H9 (cell line): Measurements from ENCODE around the gene MRPL21. TPM values are rescaled to one million over a fixed set of nuclear protein-coding genes. Genes with fewer than 3 reads are reported as not detected.

Experiments used
- DNase-seq: peaks from one replicate; pipeline ENCODE4 v3.0.0-alpha.2; 2017
- H2AFZ ChIP-seq: one replicate; pipeline ENCODE4 v1.6.1; 2013; ENCODE audit warnings: mild to moderate bottlenecking, low read length, control low read depth, moderate library complexity
- H2AK5ac ChIP-seq: 2 replicates; pipeline ENCODE4 v1.6.1; 2013; ENCODE audit warnings: low read length, control low read depth, mixed read lengths; ENCODE audit not compliant: insufficient read length
- H2BK120ac ChIP-seq: one replicate; pipeline ENCODE4 v1.6.1; 2013; ENCODE audit warnings: low read depth, mild to moderate bottlenecking, low read length, control low read depth, inconsistent platforms; ENCODE audit not compliant: poor library complexity, severe bottlenecking
- H2BK12ac ChIP-seq: 2 replicates; pipeline ENCODE4 v1.6.1; 2013; ENCODE audit warnings: low read length, control low read depth, mixed read lengths, low read depth; ENCODE audit not compliant: insufficient read length
- H2BK15ac ChIP-seq: 2 replicates; pipeline ENCODE4 v1.6.1; 2013; ENCODE audit warnings: low read depth, low read length, control low read depth
- H2BK20ac ChIP-seq: one replicate; pipeline ENCODE4 v1.6.1; 2013; ENCODE audit warnings: low read depth, mild to moderate bottlenecking, low read length, control low read depth, inconsistent platforms; ENCODE audit not compliant: poor library complexity, severe bottlenecking
- H2BK5ac ChIP-seq: 2 replicates; pipeline ENCODE4 v1.6.1; 2013; ENCODE audit warnings: low read length, control low read depth, mixed read lengths; ENCODE audit not compliant: insufficient read length
- H3K14ac ChIP-seq: 2 replicates; pipeline ENCODE4 v1.6.1; 2013; ENCODE audit warnings: low read length, control low read depth; ENCODE audit not compliant: insufficient read depth
- H3K18ac ChIP-seq: 2 replicates; pipeline ENCODE4 v1.6.1; 2013; ENCODE audit warnings: low read depth, mild to moderate bottlenecking, mixed read lengths, low read length, control low read depth; ENCODE audit not compliant: insufficient read length
- H3K23ac ChIP-seq: 2 replicates; pipeline ENCODE4 v1.6.1; 2013; ENCODE audit warnings: low read length, control low read depth, mixed read lengths, low read depth; ENCODE audit not compliant: insufficient read length
- H3K23me2 ChIP-seq: 2 replicates; pipeline ENCODE4 v1.6.1; 2013; ENCODE audit warnings: low read depth, mild to moderate bottlenecking, mixed read lengths, low read length, control low read depth; ENCODE audit not compliant: insufficient read length, poor library complexity, severe bottlenecking
- H3K27ac ChIP-seq: 2 replicates; pipeline ENCODE4 v1.5.1; 2013; ENCODE audit warnings: low read length, control low read depth, mixed read lengths, low read depth; ENCODE audit not compliant: insufficient read length
- H3K27me3 ChIP-seq: 2 replicates; pipeline ENCODE4 v1.6.1; 2013; ENCODE audit warnings: low read length, control low read depth, inconsistent platforms; ENCODE audit not compliant: insufficient read depth
- H3K4ac ChIP-seq: 2 replicates; pipeline ENCODE4 v1.6.1; 2013; ENCODE audit warnings: low read depth, mild to moderate bottlenecking, control low read depth, inconsistent platforms, low read length, moderate library complexity
- H3K4me1 ChIP-seq: 2 replicates; pipeline ENCODE4 v1.6.1; 2013; ENCODE audit warnings: low read length, control low read depth, inconsistent platforms; ENCODE audit not compliant: insufficient read depth
- H3K4me2 ChIP-seq: 2 replicates; pipeline ENCODE4 v1.6.1; 2013; ENCODE audit warnings: low read length, control low read depth, mixed read lengths; ENCODE audit not compliant: insufficient read length, insufficient read depth
- H3K56ac ChIP-seq: 2 replicates; pipeline ENCODE4 v1.6.1; 2013; ENCODE audit warnings: low read depth, mild to moderate bottlenecking, mixed read lengths, low read length, control low read depth; ENCODE audit not compliant: insufficient read length
- H3K79me1 ChIP-seq: 2 replicates; pipeline ENCODE4 v1.6.1; 2013; ENCODE audit warnings: low read depth, mild to moderate bottlenecking, moderate library complexity, low read length, control low read depth, inconsistent platforms; ENCODE audit not compliant: insufficient read depth, poor library complexity, severe bottlenecking
- H3K79me2 ChIP-seq: 2 replicates; pipeline ENCODE4 v1.6.1; 2013; ENCODE audit warnings: low read length, control low read depth, inconsistent platforms; ENCODE audit not compliant: insufficient read depth
- H3K9ac ChIP-seq: 2 replicates; pipeline ENCODE4 v1.6.1; 2013; ENCODE audit warnings: low read length, control low read depth, mixed read lengths; ENCODE audit not compliant: insufficient read length; ENCODE audit errors: extremely low read depth
- H3K9me3 ChIP-seq: one replicate; pipeline ENCODE4 v1.6.1; 2013; ENCODE audit warnings: low read depth, low read length, inconsistent platforms; ENCODE audit not compliant: control insufficient read depth
- H3T11ph ChIP-seq: one replicate; pipeline ENCODE4 v1.6.1; 2013; ENCODE audit warnings: mild to moderate bottlenecking, low read length, control low read depth, inconsistent platforms
- H4K20me1 ChIP-seq: one replicate; pipeline ENCODE4 v1.6.1; 2013; ENCODE audit not compliant: control insufficient read depth, insufficient read length, insufficient read depth
- H4K5ac ChIP-seq: 2 replicates; pipeline ENCODE4 v1.6.1; 2013; ENCODE audit warnings: low read depth, mild to moderate bottlenecking, mixed read lengths, low read length, control low read depth; ENCODE audit not compliant: insufficient read length
- H4K8ac ChIP-seq: replicated peaks from 2 replicates; pipeline ENCODE4 v1.6.1; 2013; ENCODE audit warnings: low read length, control low read depth, mixed read lengths, low read depth; ENCODE audit not compliant: insufficient read length
- H4K91ac ChIP-seq: 2 replicates; pipeline ENCODE4 v1.6.1; 2013; ENCODE audit warnings: low read depth, mild to moderate bottlenecking, moderate library complexity, mixed read lengths, low read length, control low read depth; ENCODE audit not compliant: insufficient read length
- H3K27ac Mint-ChIP-seq, 3 experiments: 2 replicates in 2 of 3; 3 replicates in 1 of 3; pipeline ENCODE4 v1.8.0; 2020 to 2021; ENCODE audit warnings: mixed read lengths in 3 of 3, mild to moderate bottlenecking in 1 of 3, moderate library complexity in 1 of 3
- H3K27me3 Mint-ChIP-seq: 2 replicates; pipeline ENCODE4 v1.8.0; 2021; ENCODE audit warnings: low read depth, mild to moderate bottlenecking, moderate library complexity, mixed read lengths
- H3K36me3 Mint-ChIP-seq, 3 experiments: 2 replicates in 2 of 3; 3 replicates in 1 of 3; pipeline ENCODE4 v1.8.0; 2020 to 2021; ENCODE audit warnings: low read depth in 3 of 3, mixed read lengths in 3 of 3; ENCODE audit not compliant: insufficient read depth in 1 of 3
- H3K4me1 Mint-ChIP-seq, 2 experiments: 2 replicates each; pipeline ENCODE4 v1.8.0; 2020; ENCODE audit warnings: mixed read lengths in 2 of 2
- H3K4me3 Mint-ChIP-seq, 2 experiments: 2 replicates in 1 of 2; 3 replicates in 1 of 2; pipeline ENCODE4 v1.8.0; 2020 to 2021; ENCODE audit warnings: mild to moderate bottlenecking in 2 of 2, mixed read lengths in 2 of 2, moderate library complexity in 1 of 2
- H3K9me3 Mint-ChIP-seq, 2 experiments: 2 replicates in 1 of 2; 3 replicates in 1 of 2; pipeline ENCODE4 v1.8.0; 2020; ENCODE audit warnings: mild to moderate bottlenecking in 2 of 2, mixed read lengths in 2 of 2, moderate library complexity in 1 of 2
- WGBS: extraction: QIAGEN DNeasy Blood & Tissue Kit; methylation state at CpG from one replicate; pipeline ENCODE4 v1.1.7; 2013; ENCODE audit warnings: missing lambda C conversion rate, low lambda C conversion rate, mixed read lengths; ENCODE audit not compliant: insufficient read length; ENCODE audit errors: extremely low coverage; 5-methylcytosine and 5-hydroxymethylcytosine counted together
- total RNA-seq: library from RNA; stranded (reverse); gene quantifications from 2 replicates; pipeline ENCODE4 v1.2.1, GENCODE V29; 2021
- TF ChIP-seq, protein P1 (sequence below): fragments of 200-600 bp; sonication (generic); conservative IDR thresholded peaks from 3 replicates; pipeline ENCODE4 v1.8.0; 2021; ENCODE audit warnings: antibody characterized with exemption, mild to moderate bottlenecking

MRPL21 gene
- total RNA-seq, 1 experiment from 2014 or later = 91.5 TPM

GRCh38 chr11:68946416-68947090 is 42.9 kb upstream of the MRPL21 start:
- Histone ChIP-seq H3K4ac (no peak overlapping the region), H4K5ac (no peak overlapping the region), H2BK5ac (no peak overlapping the region), H3K79me1 (no peaks in the 10 kb centered on the region), H3K27ac (no peak overlapping the region), H3K9ac (no peak overlapping the region), H4K91ac (peak overlapping the region; percentile 13), H2AFZ (no peak overlapping the region), H3T11ph (no peak overlapping the region), H3K4me2 (no peak overlapping the region), H2BK120ac (no peak overlapping the region), H3K27me3 (no peaks in the 10 kb centered on the region), H2AK5ac (no peak overlapping the region), H3K23me2 (no peaks in the 10 kb centered on the region), H3K79me2 (no peaks in the 10 kb centered on the region), H2BK12ac (no peak overlapping the region), H3K9me3 (no peaks in the 10 kb centered on the region), H4K8ac (no peak overlapping the region), H2BK20ac (no peak overlapping the region), H3K56ac (no peak overlapping the region), H3K4me1 (no peaks in the 10 kb centered on the region; the same call in 1 of the 2 replicates), H3K18ac (no peak overlapping the region), H3K14ac (no peak overlapping the region), H4K20me1 (no peaks in the 10 kb centered on the region), H2BK15ac (no peak overlapping the region), H3K23ac (no peak overlapping the region)
- no peaks in the 10 kb centered on the region for H3K9me3 Mint-ChIP-seq
- TF ChIP-seq, protein P1, sequence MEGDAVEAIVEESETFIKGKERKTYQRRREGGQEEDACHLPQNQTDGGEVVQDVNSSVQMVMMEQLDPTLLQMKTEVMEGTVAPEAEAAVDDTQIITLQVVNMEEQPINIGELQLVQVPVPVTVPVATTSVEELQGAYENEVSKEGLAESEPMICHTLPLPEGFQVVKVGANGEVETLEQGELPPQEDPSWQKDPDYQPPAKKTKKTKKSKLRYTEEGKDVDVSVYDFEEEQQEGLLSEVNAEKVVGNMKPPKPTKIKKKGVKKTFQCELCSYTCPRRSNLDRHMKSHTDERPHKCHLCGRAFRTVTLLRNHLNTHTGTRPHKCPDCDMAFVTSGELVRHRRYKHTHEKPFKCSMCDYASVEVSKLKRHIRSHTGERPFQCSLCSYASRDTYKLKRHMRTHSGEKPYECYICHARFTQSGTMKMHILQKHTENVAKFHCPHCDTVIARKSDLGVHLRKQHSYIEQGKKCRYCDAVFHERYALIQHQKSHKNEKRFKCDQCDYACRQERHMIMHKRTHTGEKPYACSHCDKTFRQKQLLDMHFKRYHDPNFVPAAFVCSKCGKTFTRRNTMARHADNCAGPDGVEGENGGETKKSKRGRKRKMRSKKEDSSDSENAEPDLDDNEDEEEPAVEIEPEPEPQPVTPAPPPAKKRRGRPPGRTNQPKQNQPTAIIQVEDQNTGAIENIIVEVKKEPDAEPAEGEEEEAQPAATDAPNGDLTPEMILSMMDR = no peak
- H3K27me3 Mint-ChIP-seq = no peaks in the 10 kb centered on the region; the same call in 1 of the 2 replicates
- H3K4me3 Mint-ChIP-seq = no peak overlapping the region
- H3K4me1 Mint-ChIP-seq = peaks cover 21 to 29% of the 10 kb centered on the region in 2 experiments
- no CpG with 5 or more reads among the region's 18 CpGs for WGBS
- peak overlapping the region; percentile 28 to 61 (median 33); a peak in 3 of 7 replicates for H3K27ac Mint-ChIP-seq
- DNase-seq = no peak
- H3K36me3 Mint-ChIP-seq = no peaks in the 10 kb centered on the region
